ENCODE data around the gene IQCK.

IQCK gene

GRCh38 chr16:19809693-19810092, 91.6 kb downstream of the IQCK start:
- intact Hi-C loops (cut with DNase I; ENCODE audit: low total_unique reads) = no loop called here
- no peak for DNase-seq
- no peak overlapping the region for H3K4me3 ChIP-seq
- no peak overlapping the region for H3K27ac ChIP-seq
- H3K4me1 ChIP-seq = peaks cover 0 to 10% (median 4%) of the 10 kb centered on the region in 4 donors
- no peaks in the 10 kb centered on the region for H3K27me3 ChIP-seq
- no peaks in the 10 kb centered on the region for H3K36me3 ChIP-seq
- H3K9me3 ChIP-seq = no peaks in the 10 kb centered on the region
- no peak for TF ChIP-seq CTCF (IDR thresholded peaks at IDR 0.05)

DNA sequence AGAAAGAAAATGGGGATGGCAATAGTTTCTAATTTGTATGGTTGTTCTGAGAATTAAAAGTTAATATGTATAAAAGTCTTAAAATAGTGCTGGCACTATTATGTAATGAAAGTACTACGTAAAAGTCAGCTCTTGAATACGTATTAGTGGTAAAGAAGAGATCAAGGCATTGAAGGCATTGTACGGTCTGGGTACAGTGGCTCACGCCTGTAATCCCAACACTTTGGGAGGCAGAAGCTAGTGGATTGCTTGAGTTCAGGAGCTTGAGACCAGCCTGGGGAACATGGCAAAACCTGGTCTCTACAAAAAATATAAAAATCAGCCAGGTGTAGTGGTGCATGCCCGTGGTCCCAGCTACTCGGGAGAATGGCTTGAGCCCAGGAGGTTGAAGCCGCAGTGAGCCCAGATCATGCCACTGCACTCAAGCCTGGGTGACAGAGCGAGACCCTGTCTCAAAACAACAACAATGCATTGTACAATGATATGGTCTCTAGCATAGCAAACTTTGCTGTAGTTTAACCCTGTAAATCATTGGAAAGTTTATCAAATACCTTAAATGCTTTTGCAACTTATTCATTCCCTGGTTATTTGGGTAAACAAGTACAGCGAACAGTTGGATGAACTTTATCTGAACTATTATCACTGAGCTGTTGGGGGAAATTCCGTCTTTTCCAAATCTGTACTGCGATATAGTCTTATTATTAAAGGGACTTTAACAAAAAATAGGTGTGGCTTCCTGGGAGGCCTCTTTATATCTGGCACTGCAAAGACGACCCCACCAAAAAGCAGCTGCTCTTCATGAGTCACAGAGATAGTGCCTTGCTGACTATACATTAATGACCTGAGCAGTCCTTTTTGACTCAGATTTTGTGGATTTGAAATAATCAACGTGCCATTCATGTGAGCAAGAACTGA, 93.0 kb downstream of the IQCK start:
- peaks cover 0 to 10% (median 4%) of the 10 kb centered on the region in 4 donors for H3K4me1 ChIP-seq
- H3K27ac ChIP-seq = no peak overlapping the region
- no peak overlapping the region for H3K4me3 ChIP-seq
- intact Hi-C loops (cut with DNase I; ENCODE audit: low total_unique reads) = no loop called here
- H3K36me3 ChIP-seq = no peaks in the 10 kb centered on the region
- no peaks in the 10 kb centered on the region for H3K27me3 ChIP-seq
- no peak for TF ChIP-seq CTCF (IDR thresholded peaks at IDR 0.05)
- H3K9me3 ChIP-seq = no peaks in the 10 kb centered on the region
- DNase-seq = no peak

DNA sequence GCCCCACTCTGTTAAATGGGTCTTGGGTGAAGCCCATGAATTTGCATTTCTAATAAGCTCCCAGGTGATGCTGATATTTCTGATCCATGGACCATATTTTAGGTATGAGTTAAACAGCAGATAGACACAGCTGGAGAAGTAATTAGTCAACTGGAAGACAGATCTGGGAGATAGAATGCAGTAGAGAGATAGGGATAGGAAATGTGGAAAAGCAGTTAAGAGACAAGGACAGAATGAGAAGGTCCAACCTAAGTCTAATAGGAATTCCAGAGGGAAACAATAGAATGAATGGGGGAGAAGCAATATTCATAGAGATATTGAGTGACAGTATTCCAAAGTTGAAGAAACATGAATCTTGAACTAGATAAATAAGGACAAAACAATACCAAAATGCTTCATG, 94.9 kb downstream of the IQCK start:
- Histone ChIP-seq H3K27ac (no peak overlapping the region), H3K9me3 (no peaks in the 10 kb centered on the region), H3K27me3 (no peaks in the 10 kb centered on the region), H3K4me1 (peaks cover 0 to 4% (median 2%) of the 10 kb centered on the region in 4 donors), H3K4me3 (no peak overlapping the region), H3K36me3 (no peaks in the 10 kb centered on the region)
- intact Hi-C loops (cut with DNase I; ENCODE audit: low total_unique reads) = no loop called here
- no peak for DNase-seq
- TF ChIP-seq CTCF (IDR thresholded peaks at IDR 0.05) = no peak

GRCh38 chr16:19815418-19815817, 97.3 kb downstream of the IQCK start:
- no peaks in the 10 kb centered on the region for H3K36me3 ChIP-seq
- no peak for TF ChIP-seq CTCF (IDR thresholded peaks at IDR 0.05)
- H3K4me3 ChIP-seq = no peak overlapping the region
- no peaks in the 10 kb centered on the region for H3K9me3 ChIP-seq
- H3K27me3 ChIP-seq = no peaks in the 10 kb centered on the region
- DNase-seq = no peak
- H3K4me1 ChIP-seq = no peaks in the 10 kb centered on the region
- intact Hi-C loops (cut with DNase I; ENCODE audit: low total_unique reads) = no loop called here
- H3K27ac ChIP-seq = no peak overlapping the region

DNA sequence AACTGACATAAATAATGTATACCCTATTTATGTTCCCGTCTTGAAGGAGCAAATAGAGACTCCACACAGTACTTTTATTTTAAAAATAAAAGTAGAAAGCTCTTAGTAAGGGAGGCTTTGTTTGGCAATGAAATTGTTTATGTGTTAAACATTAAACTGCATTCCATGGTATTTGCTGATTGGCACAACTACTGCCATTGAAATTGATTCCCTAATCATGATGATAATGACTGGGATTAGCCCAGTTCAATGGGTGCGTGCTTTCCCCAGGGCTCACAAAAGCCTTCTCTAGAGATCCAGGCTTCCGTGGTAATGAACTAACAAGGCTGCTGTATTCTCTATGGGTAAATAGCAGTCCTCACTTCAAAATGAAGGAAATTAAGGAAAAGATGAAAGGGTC, 99.1 kb downstream of the IQCK start:
- no peak for DNase-seq
- H3K27ac ChIP-seq = no peak overlapping the region
- H3K36me3 ChIP-seq = no peaks in the 10 kb centered on the region
- H3K27me3 ChIP-seq = no peaks in the 10 kb centered on the region
- no peak for TF ChIP-seq CTCF (IDR thresholded peaks at IDR 0.05)
- H3K4me3 ChIP-seq = no peak overlapping the region
- H3K9me3 ChIP-seq = no peaks in the 10 kb centered on the region
- intact Hi-C loops (cut with DNase I; ENCODE audit: low total_unique reads) = no loop called here
- no peaks in the 10 kb centered on the region for H3K4me1 ChIP-seq
